ENCODE measurements around the gene ATP8B2. TPM values are rescaled to one million over a fixed set of nuclear protein-coding genes. Genes with fewer than 3 reads are reported as not detected.

Gene ATP8B2
- total and polyA plus RNA-seq, 4 donors, result 26.7 to 44.2 (median 43.2) TPM

GRCh38 chr1:154386643-154387352 is 61.5 kb downstream of the ATP8B2 start:
- no peaks in the 10 kb centered on the region for H3K36me3 ChIP-seq (ENCODE audit: control insufficient read depth, insufficient read depth, low read length)
- no peak overlapping the region for H3K27ac ChIP-seq (ENCODE audit: low read depth, low read length)
- 86% methylated on average over 10 of the region's 11 CpGs for WGBS (ENCODE audit: insufficient coverage)
- no peaks in the 10 kb centered on the region for H3K4me1 ChIP-seq (ENCODE audit: control insufficient read depth, insufficient read depth, low read length)
- H3K9me3 ChIP-seq (ENCODE audit: control insufficient read depth, insufficient read depth, low read length), result no peaks in the 10 kb centered on the region
- H3K4me3 ChIP-seq (ENCODE audit: low read depth, low read length), result no peak overlapping the region
- no peaks in the 10 kb centered on the region for H3K27me3 ChIP-seq (ENCODE audit: control insufficient read depth, insufficient read depth, low read length)
- DNase-seq (ENCODE audit: low read depth in 4 of 6, low spot score in 6 of 6), result no peak

GRCh38 chr1:154391086-154391770 is 65.9 kb downstream of the ATP8B2 start:
- WGBS (ENCODE audit: insufficient coverage), result 86% methylated on average over 7 of the region's 9 CpGs
- Histone ChIP-seq H3K27ac (ENCODE audit: low read depth, low read length) (no peak overlapping the region), H3K4me3 (ENCODE audit: low read depth, low read length) (no peak overlapping the region), H3K9me3 (ENCODE audit: control insufficient read depth, insufficient read depth, low read length) (no peaks in the 10 kb centered on the region), H3K36me3 (ENCODE audit: control insufficient read depth, insufficient read depth, low read length) (no peaks in the 10 kb centered on the region), H3K27me3 (ENCODE audit: control insufficient read depth, insufficient read depth, low read length) (no peaks in the 10 kb centered on the region), H3K4me1 (ENCODE audit: control insufficient read depth, insufficient read depth, low read length) (no peaks in the 10 kb centered on the region)
- DNase-seq (ENCODE audit: low read depth in 4 of 6, low spot score in 6 of 6), result no peak

GRCh38 chr1:154398141-154398540 is 72.8 kb downstream of the ATP8B2 start:
- Histone ChIP-seq H3K27ac (ENCODE audit: low read depth, low read length) (no peak overlapping the region), H3K9me3 (ENCODE audit: control insufficient read depth, insufficient read depth, low read length) (no peaks in the 10 kb centered on the region)
- WGBS (ENCODE audit: insufficient coverage), result 86% methylated on average over 2 of the region's 4 CpGs

GRCh38 chr1:154398678-154399077 is 73.4 kb downstream of the ATP8B2 start:
- DNase-seq (ENCODE audit: low read depth in 4 of 6, low spot score in 6 of 6), result no peak
- H3K27me3 ChIP-seq (ENCODE audit: control insufficient read depth, insufficient read depth, low read length), result peaks cover 3% of the 10 kb centered on the region
- no peaks in the 10 kb centered on the region for H3K4me1 ChIP-seq (ENCODE audit: control insufficient read depth, insufficient read depth, low read length)
- no peak overlapping the region for H3K4me3 ChIP-seq (ENCODE audit: low read depth, low read length)
- no peaks in the 10 kb centered on the region for H3K9me3 ChIP-seq (ENCODE audit: control insufficient read depth, insufficient read depth, low read length)
- no peak overlapping the region for H3K27ac ChIP-seq (ENCODE audit: low read depth, low read length)
- no peaks in the 10 kb centered on the region for H3K36me3 ChIP-seq (ENCODE audit: control insufficient read depth, insufficient read depth, low read length)
- WGBS (ENCODE audit: insufficient coverage), result 100% methylated on average over 2 of the region's 4 CpGs

More at GRCh38 chr1:154398141-154398540, 72.8 kb downstream of the ATP8B2 start:
- H3K4me1 ChIP-seq (ENCODE audit: control insufficient read depth, insufficient read depth, low read length), result no peaks in the 10 kb centered on the region
- no peak for DNase-seq (ENCODE audit: low read depth in 4 of 6, low spot score in 6 of 6)
- no peaks in the 10 kb centered on the region for H3K36me3 ChIP-seq (ENCODE audit: control insufficient read depth, insufficient read depth, low read length)
- no peaks in the 10 kb centered on the region for H3K27me3 ChIP-seq (ENCODE audit: control insufficient read depth, insufficient read depth, low read length)
- no peak overlapping the region for H3K4me3 ChIP-seq (ENCODE audit: low read depth, low read length)

GRCh38 chr1:154400381-154400801 is 75.1 kb downstream of the ATP8B2 start:
- 100% methylated on average over 1 of the region's 4 CpGs for WGBS (ENCODE audit: insufficient coverage)

More at GRCh38 chr1:154400381-154400801, 75.1 kb downstream of the ATP8B2 start:
- no peak for DNase-seq (ENCODE audit: low read depth in 4 of 6, low spot score in 6 of 6)
- H3K4me3 ChIP-seq (ENCODE audit: low read depth, low read length), result no peak overlapping the region
- peaks cover 10% of the 10 kb centered on the region for H3K4me1 ChIP-seq (ENCODE audit: control insufficient read depth, insufficient read depth, low read length)
- peaks cover 14% of the 10 kb centered on the region for H3K27me3 ChIP-seq (ENCODE audit: control insufficient read depth, insufficient read depth, low read length)
- no peaks in the 10 kb centered on the region for H3K36me3 ChIP-seq (ENCODE audit: control insufficient read depth, insufficient read depth, low read length)
- no peaks in the 10 kb centered on the region for H3K9me3 ChIP-seq (ENCODE audit: control insufficient read depth, insufficient read depth, low read length)
- H3K27ac ChIP-seq (ENCODE audit: low read depth, low read length), result no peak overlapping the region

Small RNAs within 50 kb of the gene (small RNA-seq; reads per million reads assigned to genes)
- not detected for gene RF00273 (ENCODE audit: low replicate concordance)
- gene RNU6-121P (ENCODE audit: low replicate concordance), result not detected
- not detected for gene RNU6-239P (ENCODE audit: low replicate concordance)
- not detected for gene RNU7-57P (ENCODE audit: low replicate concordance)

Other genes with a start within 250 kb of the ATP8B2 start
- under 1 TPM; 0.10 to 0.11 TPM for gene NUP210L, start 170.5 kb upstream of the ATP8B2 start, total RNA-seq
- gene NUP210L, start 170.5 kb upstream of the ATP8B2 start, polyA plus RNA-seq (ENCODE audit: insufficient read length in 2 of 2), result under 1 TPM; 0.16 to 0.48 TPM
- 100 to 1,000 TPM; 147 to 235 TPM for gene TPM3, start 133.4 kb upstream of the ATP8B2 start, total RNA-seq
- 100 to 1,000 TPM; 191 to 194 TPM for gene TPM3, start 133.4 kb upstream of the ATP8B2 start, polyA plus RNA-seq (ENCODE audit: insufficient read length in 2 of 2)
- gene CFAP141, start 119.2 kb upstream of the ATP8B2 start, total RNA-seq, result under 1 TPM; 0.66 to 0.89 TPM
- 1 to 10 TPM; 2.3 to 5.6 TPM for gene CFAP141, start 119.2 kb upstream of the ATP8B2 start, polyA plus RNA-seq (ENCODE audit: insufficient read length in 2 of 2)
- 10 to 100 TPM; 58.4 to 58.9 TPM for gene UBAP2L, start 104.6 kb upstream of the ATP8B2 start, total RNA-seq
- 100 to 1,000 TPM; 141 to 155 TPM for gene UBAP2L, start 104.6 kb upstream of the ATP8B2 start, polyA plus RNA-seq (ENCODE audit: insufficient read length in 2 of 2)
- gene HAX1, start 52.9 kb upstream of the ATP8B2 start, total RNA-seq, result 100 to 1,000 TPM in 1 of 2 donors, 10 to 100 TPM in 1; 64.3 to 123 TPM
- 10 to 100 TPM; 81.1 to 82.7 TPM for gene HAX1, start 52.9 kb upstream of the ATP8B2 start, polyA plus RNA-seq (ENCODE audit: insufficient read length in 2 of 2)
- gene AQP10, start 4.4 kb upstream of the ATP8B2 start, total RNA-seq, result under 1 TPM in 1 of 2 donors, not detected in 1; 0.30 TPM
- gene AQP10, start 4.4 kb upstream of the ATP8B2 start, polyA plus RNA-seq (ENCODE audit: insufficient read length in 2 of 2), result not detected
- gene IL6R, start 79.8 kb downstream of the ATP8B2 start, total RNA-seq, result 1 to 10 TPM; 5.8 to 7.3 TPM
- 1 to 10 TPM; 3.8 to 4.9 TPM for gene IL6R, start 79.8 kb downstream of the ATP8B2 start, polyA plus RNA-seq (ENCODE audit: insufficient read length in 2 of 2)
- gene TDRD10, start 176.7 kb downstream of the ATP8B2 start, total RNA-seq, result 1 to 10 TPM in 1 of 2 donors, under 1 TPM in 1; 0.40 to 1.4 TPM
- 1 to 10 TPM; 1.5 to 3.1 TPM for gene TDRD10, start 176.7 kb downstream of the ATP8B2 start, polyA plus RNA-seq (ENCODE audit: insufficient read length in 2 of 2)
- 10 to 100 TPM in 1 of 2 donors, 1 to 10 TPM in 1; 5.2 to 10.5 TPM for gene SHE, start 176.9 kb downstream of the ATP8B2 start, total RNA-seq
- gene SHE, start 176.9 kb downstream of the ATP8B2 start, polyA plus RNA-seq (ENCODE audit: insufficient read length in 2 of 2), result 1 to 10 TPM; 3.7 to 6.7 TPM
- 10 to 100 TPM; 21.1 to 41.3 TPM for gene UBE2Q1, start 233.1 kb downstream of the ATP8B2 start, total RNA-seq
- gene UBE2Q1, start 233.1 kb downstream of the ATP8B2 start, polyA plus RNA-seq (ENCODE audit: insufficient read length in 2 of 2), result 100 to 1,000 TPM; 103 to 111 TPM
- gene CHRNB2, start 242.3 kb downstream of the ATP8B2 start, total RNA-seq, result 10 to 100 TPM in 1 of 2 donors, 1 to 10 TPM in 1; 5.8 to 14.9 TPM
- gene CHRNB2, start 242.3 kb downstream of the ATP8B2 start, polyA plus RNA-seq (ENCODE audit: insufficient read length in 2 of 2), result 10 to 100 TPM; 23.3 to 24.1 TPM

Measured in spinal cord (tissue), 10 donors.